OCI-LY1 (cell line): ENCODE results near the gene KCNJ4.

Experiments
- EZH2 ChIP-seq: fragments of 200-600 bp; sonication (generic), shearing (Covaris generic); IDR thresholded peaks from 2 replicates; pipeline ENCODE4 v1.8.0; 2017; ENCODE audit warnings: borderline replicate concordance, mixed run types, mild to moderate bottlenecking, antibody characterized with exemption, low read length, moderate library complexity, mixed read lengths
- TF ChIP-seq, protein P1 (sequence below): fragments of 200-600 bp; sonication (generic), shearing (Covaris generic); IDR thresholded peaks from 2 replicates; pipeline ENCODE4 v1.5.1; 2017; ENCODE audit warnings: mild to moderate bottlenecking, antibody characterized with exemption, low read length, moderate library complexity, mixed read lengths

GRCh38 chr22:38497869-38498268 lies 42.9 kb upstream of the KCNJ4 start:
- TF ChIP-seq, protein P1, sequence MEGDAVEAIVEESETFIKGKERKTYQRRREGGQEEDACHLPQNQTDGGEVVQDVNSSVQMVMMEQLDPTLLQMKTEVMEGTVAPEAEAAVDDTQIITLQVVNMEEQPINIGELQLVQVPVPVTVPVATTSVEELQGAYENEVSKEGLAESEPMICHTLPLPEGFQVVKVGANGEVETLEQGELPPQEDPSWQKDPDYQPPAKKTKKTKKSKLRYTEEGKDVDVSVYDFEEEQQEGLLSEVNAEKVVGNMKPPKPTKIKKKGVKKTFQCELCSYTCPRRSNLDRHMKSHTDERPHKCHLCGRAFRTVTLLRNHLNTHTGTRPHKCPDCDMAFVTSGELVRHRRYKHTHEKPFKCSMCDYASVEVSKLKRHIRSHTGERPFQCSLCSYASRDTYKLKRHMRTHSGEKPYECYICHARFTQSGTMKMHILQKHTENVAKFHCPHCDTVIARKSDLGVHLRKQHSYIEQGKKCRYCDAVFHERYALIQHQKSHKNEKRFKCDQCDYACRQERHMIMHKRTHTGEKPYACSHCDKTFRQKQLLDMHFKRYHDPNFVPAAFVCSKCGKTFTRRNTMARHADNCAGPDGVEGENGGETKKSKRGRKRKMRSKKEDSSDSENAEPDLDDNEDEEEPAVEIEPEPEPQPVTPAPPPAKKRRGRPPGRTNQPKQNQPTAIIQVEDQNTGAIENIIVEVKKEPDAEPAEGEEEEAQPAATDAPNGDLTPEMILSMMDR = no peak
- no peak for TF ChIP-seq EZH2
